ENCODE data around the gene ABCC8. TPM values are rescaled to one million over a fixed set of nuclear protein-coding genes. Genes with fewer than 3 reads are reported as not detected.

Gene ABCC8
- total and polyA plus RNA-seq, 9 of the 15 experiments (the other 6 are each of a cell fraction or from before 2014, with no cell fraction given): not detected

DNA sequence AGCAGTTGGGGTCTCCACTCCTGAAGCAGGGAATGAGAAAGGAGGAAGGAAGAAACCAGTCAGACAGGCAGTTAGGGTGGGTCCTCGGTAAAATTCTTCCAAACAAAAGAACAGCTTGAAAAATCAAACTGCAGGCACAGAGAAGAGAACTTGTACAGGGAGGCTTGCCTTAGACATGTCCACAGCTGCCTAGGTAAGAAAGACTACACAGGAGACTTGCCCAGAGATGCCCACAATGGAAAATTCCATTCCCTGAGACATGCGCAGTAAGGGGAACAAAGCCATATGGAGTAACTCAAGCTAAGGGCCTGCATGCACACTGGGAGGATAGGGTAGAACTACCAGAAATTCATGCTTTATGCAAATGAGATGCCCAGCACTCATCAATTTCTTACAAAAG is 98.0 kb downstream of the ABCC8 start (continued):
- no peak for TF ChIP-seq ARID4B (CRISPR knock-in tag; IDR thresholded peaks at IDR 0.05)
- TF ChIP-seq SLC30A9 (CRISPR knock-in tag; IDR thresholded peaks at IDR 0.05): no peak
- TF ChIP-seq ZBTB7A (IDR thresholded peaks at IDR 0.05; ENCODE audit: borderline replicate concordance, control insufficient read depth, low read depth, low read length): no peak
- no peak for TF ChIP-seq ZFPM2 (CRISPR knock-in tag; IDR thresholded peaks at IDR 0.05)
- no peak for TF ChIP-seq ZNF707 (CRISPR knock-in tag; conservative IDR thresholded peaks at IDR 0.05)
- TF ChIP-seq, protein P1, sequence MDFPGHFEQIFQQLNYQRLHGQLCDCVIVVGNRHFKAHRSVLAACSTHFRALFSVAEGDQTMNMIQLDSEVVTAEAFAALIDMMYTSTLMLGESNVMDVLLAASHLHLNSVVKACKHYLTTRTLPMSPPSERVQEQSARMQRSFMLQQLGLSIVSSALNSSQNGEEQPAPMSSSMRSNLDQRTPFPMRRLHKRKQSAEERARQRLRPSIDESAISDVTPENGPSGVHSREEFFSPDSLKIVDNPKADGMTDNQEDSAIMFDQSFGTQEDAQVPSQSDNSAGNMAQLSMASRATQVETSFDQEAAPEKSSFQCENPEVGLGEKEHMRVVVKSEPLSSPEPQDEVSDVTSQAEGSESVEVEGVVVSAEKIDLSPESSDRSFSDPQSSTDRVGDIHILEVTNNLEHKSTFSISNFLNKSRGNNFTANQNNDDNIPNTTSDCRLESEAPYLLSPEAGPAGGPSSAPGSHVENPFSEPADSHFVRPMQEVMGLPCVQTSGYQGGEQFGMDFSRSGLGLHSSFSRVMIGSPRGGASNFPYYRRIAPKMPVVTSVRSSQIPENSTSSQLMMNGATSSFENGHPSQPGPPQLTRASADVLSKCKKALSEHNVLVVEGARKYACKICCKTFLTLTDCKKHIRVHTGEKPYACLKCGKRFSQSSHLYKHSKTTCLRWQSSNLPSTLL (IDR thresholded peaks at IDR 0.05): no peak
